Fibroblast of the conjunctiva (primary cell): Measurements from ENCODE around the gene POLR2L.

ENCODE experiments used
- DNase-seq: peaks from one replicate; pipeline ENCODE4 v3.0.0-alpha.2; 2010; ENCODE audit warnings: low read depth

The POLR2L gene

DNA sequence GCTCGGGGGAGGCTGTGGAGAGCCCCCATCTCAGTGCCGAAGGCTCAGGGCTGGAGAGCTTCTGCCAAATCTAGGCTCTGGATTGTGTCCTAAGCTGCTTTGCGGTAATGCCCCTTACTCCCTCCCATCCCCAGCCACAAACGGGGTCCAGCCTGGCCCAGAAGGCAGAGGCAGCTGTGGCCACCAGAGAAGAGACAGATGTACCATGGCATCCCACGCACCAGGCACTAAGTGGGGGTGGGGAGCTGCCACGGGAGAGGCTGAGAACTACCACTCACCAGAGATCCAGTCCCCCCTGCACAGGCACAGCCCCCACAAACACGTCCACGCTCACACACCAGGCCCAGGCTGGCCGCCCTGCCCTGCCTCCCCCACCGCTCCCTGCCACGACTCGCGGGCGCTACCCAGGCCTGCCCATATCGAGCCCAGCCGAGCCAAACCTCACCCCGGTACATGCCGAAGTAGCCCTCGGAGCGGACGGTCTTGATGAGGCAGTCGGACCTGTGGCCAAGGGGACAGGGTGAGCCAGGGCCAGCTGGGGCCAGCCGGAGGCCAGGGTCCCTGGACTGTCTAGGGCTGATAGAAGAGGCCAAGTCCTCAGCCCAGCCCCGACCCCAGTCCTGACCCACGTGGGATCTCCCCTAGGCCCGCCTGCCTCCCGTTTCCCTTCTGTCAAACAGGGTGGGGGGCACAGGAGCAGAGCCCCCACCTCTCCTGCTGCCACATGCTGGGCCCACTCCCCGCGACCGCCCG is 48.1 kb downstream of the POLR2L start:
- DNase-seq = no peak

- DNase-seq = no peak
These were observed 48.8 kb downstream of the POLR2L start for GRCh38 chr11:793556-793955.

GRCh38 chr11:792873-793272 is 49.5 kb downstream of the POLR2L start:
- DNase-seq = no peak

DNA sequence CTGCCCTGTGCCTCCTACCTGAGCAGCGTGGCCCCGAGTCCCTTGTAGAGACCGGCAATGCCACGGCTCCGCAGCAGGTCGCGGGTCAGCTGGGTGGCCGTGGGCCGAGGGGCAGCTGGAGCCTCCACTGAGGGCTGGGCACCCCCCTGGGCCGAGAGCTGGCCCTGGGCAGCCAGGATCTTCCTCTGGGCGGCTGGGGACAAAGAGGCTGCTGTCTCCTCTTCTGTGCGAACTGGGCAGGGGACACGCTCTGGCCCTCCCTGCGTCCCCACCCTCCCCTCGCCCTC is 49.9 kb downstream of the POLR2L start:
- DNase-seq = no peak

GRCh38 chr11:791658-792534 is 50.4 kb downstream of the POLR2L start:
- DNase-seq = no peak

GRCh38 chr11:790721-791564 is 51.4 kb downstream of the POLR2L start:
- no peak for DNase-seq

DNA sequence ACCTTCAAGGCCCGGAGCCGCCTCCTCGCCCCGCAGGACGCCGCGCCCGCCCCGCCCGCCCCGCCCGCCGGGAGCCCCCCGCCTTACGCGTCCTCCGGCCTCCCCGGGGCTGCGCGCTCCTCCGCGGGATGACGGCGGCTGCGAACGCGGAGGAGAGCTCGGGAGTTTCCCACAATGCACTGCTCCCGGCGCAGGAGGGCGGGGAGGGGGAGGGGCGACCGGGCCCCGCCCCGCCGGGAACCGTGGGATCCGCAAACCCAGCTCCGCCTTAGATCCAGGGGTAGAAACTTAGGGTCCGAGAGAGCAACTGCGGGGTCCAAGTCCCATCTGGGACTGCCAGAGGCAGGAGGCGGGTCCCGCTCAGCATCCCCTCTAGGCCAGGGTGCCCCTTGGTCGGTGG is 52.4 kb downstream of the POLR2L start, which contains the start of gene CEND1:
TSS of gene CEND1 (minus strand) at position 148 of the 400 bp plus-strand sequence. CDS start 1,514 bp downstream, outside the sequence.
- DNase-seq = no peak
